Heart right ventricle (tissue), 16 donors: ENCODE results near the gene RBP3. TPM values are rescaled to one million over a fixed set of nuclear protein-coding genes. Genes with fewer than 3 reads are reported as not detected.

ENCODE experiments used
- ATAC-seq, 8 donors: fragments of 200-7000 bp; cut with Tn5 transposase; one replicate each; pipeline ENCODE4 v1.9.1; 2020; ENCODE audit warnings: mild to moderate bottlenecking in 8 of 8, moderate library complexity in 8 of 8, moderate number of reproducible peaks in 1 of 8
- DNase-seq, 2 donors: peaks; one replicate each; pipeline ENCODE4 v3.0.0-alpha.2; 2020
- H3K27ac ChIP-seq, 10 donors: fragments of 200-600 bp; sonication (generic) in 2 of 10; one replicate each; pipeline versions ENCODE4 v1.5.0 to v1.8.0; 2020 to 2022; ENCODE audit warnings: mild to moderate bottlenecking in 3 of 10
- H3K27me3 ChIP-seq, 7 donors: fragments of 200-600 bp; one replicate each; pipeline ENCODE4 v1.8.0; 2021 to 2022; ENCODE audit warnings: mild to moderate bottlenecking in 2 of 7
- H3K36me3 ChIP-seq, 9 donors: fragments of 200-600 bp; sonication (generic) in 1 of 9; one replicate each; pipeline versions ENCODE4 v1.5.0 to v1.8.0; 2020 to 2022; ENCODE audit warnings: mild to moderate bottlenecking in 2 of 9
- H3K4me1 ChIP-seq, 9 donors: fragments of 200-600 bp; sonication (generic) in 1 of 9; one replicate each; pipeline versions ENCODE4 v1.5.0 to v1.8.0; 2020 to 2022; ENCODE audit warnings: mild to moderate bottlenecking in 4 of 9
- H3K4me3 ChIP-seq, 10 donors: fragments of 200-600 bp; sonication (generic) in 2 of 10; one replicate each; pipeline versions ENCODE4 v1.5.0 to v1.8.0; 2020 to 2022; ENCODE audit warnings: mild to moderate bottlenecking in 7 of 10, moderate library complexity in 2 of 10
- H3K9me3 ChIP-seq, 11 donors: fragments of 200-600 bp in 10 of 11; sonication (generic) in 2 of 11; one replicate each; pipeline versions ENCODE4 v1.5.0 to v1.8.0; 2013 to 2022; ENCODE audit warnings: mild to moderate bottlenecking in 2 of 11, control low read depth in 1 of 11, moderate library complexity in 1 of 11
- CTCF ChIP-seq, 9 donors: fragments of 200-600 bp; sonication (generic) in 2 of 9; IDR thresholded peaks; one replicate each; pipeline versions ENCODE4 v1.5.0 to v1.8.0; 2021 to 2022; ENCODE audit warnings: antibody characterized with exemption in 9 of 9, mild to moderate bottlenecking in 5 of 9, moderate library complexity in 1 of 9
- WGBS, 2 donors: extraction: QIAGEN DNeasy Blood & Tissue Kit; methylation state at CpG; one replicate each; pipeline ENCODE4 v1.1.7; 2013; ENCODE audit warnings: inconsistent platforms in 1 of 2; 5-methylcytosine and 5-hydroxymethylcytosine counted together
- intact Hi-C, 10 donors: fragments of 100-400 bp; cut with DNase I; formaldehyde crosslinking; loops; one replicate each; pipeline versions ENCODE4 v1.11.1 to v1.14.2; 2022
- polyA plus RNA-seq, 2 donors: library from polyadenylated mRNA; stranded (reverse); fragments of 200-250 nt; gene quantifications; one replicate each; pipeline ENCODE4 v1.2.3, GENCODE V29; 2013
- total RNA-seq, 10 donors: library from RNA; stranded (reverse); fragmentation: NEBNext Ultra II Directional in 3 of 10; extraction: Animal tissue kit (Norgen Biotek cat#: 25700) in 3 of 10; gene quantifications; one replicate each; pipeline versions ENCODE4 v1.2.1 to v1.2.4, GENCODE V29; 2021 to 2023
- donor health status: Arrhythmogenic right ventricular cardiomyopathy.
- donor health status: ischemic (EF 13 %, LVEDD 7.1; RV severe dilation, severe dysfunction).
- donor health status: healthy with polysubstance abuse.
- donor health status: DM: no; HTN: yes; CAD: no.
- donor health status: DM: no; HTN: no; CAD: no.
- donor health status: ischemic (EF 25% LVEDD 6.9; RV normal size, moderate dysfunction).
- donor health status: ischemic (EF 25% LVEDD 5.7; RV mildly dilated, moderate dysfunction).
- donor health status: healthy.
- donor health status: DM: yes; HTN: yes; CAD: no.
- donor health status: Ischemic cardiomyopathy.
- donor health status: ischemic (EF 35%, LVEDD 5.7; RV mildly dilated, moderate dysfunction).
- donor health status: nonischemic (EF 11% LVEDD 7.7; RV severe dilation, severe dysfunction).
- donor health status: DM: yes; HTN: yes; CAD: no.
- donor health status: PGD.
- donor health status: ischemic (EF 29% LVEDD 5.4; RV normal size, mild dysfunction).
- donor health status: nonischemic (EF 23%, LVEDD 6.1; RV moderate dilation, normal function).

The RBP3 gene
- total and polyA plus RNA-seq, 12 donors = not detected

- 32 to 53% methylated on average over 4 of the region's 4 CpGs for WGBS, 2 donors
- H3K4me3 ChIP-seq = no peak overlapping the region
- ATAC-seq (peak; percentile 83 to 97 (median 90)), DNase-seq (peak; percentile 55 to 74)
- no peaks in the 10 kb centered on the region for H3K36me3 ChIP-seq
- H3K4me1 ChIP-seq = peaks cover 8 to 29% (median 15%) of the 10 kb centered on the region in 9 donors
- peaks cover 0 to 2% (median 0%) of the 10 kb centered on the region in 11 donors for H3K9me3 ChIP-seq
- no peaks in the 10 kb centered on the region for H3K27me3 ChIP-seq
- intact Hi-C loops = loop anchor here in 1 of 10 donors (2.0 kb wide), 1 partner anchor 18 kb away; the partner anchor contains the start of gene ZNF488
- TF ChIP-seq CTCF (IDR thresholded peaks at IDR 0.05) = no peak
- peak overlapping the region in 2 of 10 donors; percentile 37 to 64 for H3K27ac ChIP-seq
Observed at GRCh38 chr10:47402641-47403301, 54.6 kb downstream of the RBP3 start.

- ATAC-seq = peak in 2 of 8 donors; percentile 18 to 22
- DNase-seq = no peak
- H3K4me3 ChIP-seq = no peak overlapping the region
- WGBS, 2 donors = 61 to 65% methylated on average over 6 of the region's 6 CpGs
- H3K9me3 ChIP-seq = no peaks in the 10 kb centered on the region
- H3K27me3 ChIP-seq = no peaks in the 10 kb centered on the region
- H3K4me1 ChIP-seq = peaks cover 8 to 29% (median 15%) of the 10 kb centered on the region in 9 donors
- no peak overlapping the region for H3K27ac ChIP-seq
- TF ChIP-seq CTCF (IDR thresholded peaks at IDR 0.05) = no peak
- H3K36me3 ChIP-seq = no peaks in the 10 kb centered on the region
- intact Hi-C loops = loop anchor here in 1 of 10 donors (2.0 kb wide), 1 partner anchor 19 kb away; the partner anchor contains the start of gene ZNF488
Observed at GRCh38 chr10:47403446-47404318, 55.5 kb downstream of the RBP3 start.

- no peaks in the 10 kb centered on the region for H3K9me3 ChIP-seq
- intact Hi-C loops = no loop called here
- no peak for TF ChIP-seq CTCF (IDR thresholded peaks at IDR 0.05)
- no peak overlapping the region for H3K27ac ChIP-seq
- ATAC-seq (peak in 2 of 8 donors; percentile 24 to 48), DNase-seq (no peak)
- WGBS, 2 donors = 87 to 93% methylated on average over 6 of the region's 6 CpGs
- peaks cover 8 to 29% (median 15%) of the 10 kb centered on the region in 9 donors for H3K4me1 ChIP-seq
- no peaks in the 10 kb centered on the region for H3K27me3 ChIP-seq
- no peak overlapping the region for H3K4me3 ChIP-seq
- H3K36me3 ChIP-seq = no peaks in the 10 kb centered on the region
Observed at GRCh38 chr10:47404446-47404845, 56.3 kb downstream of the RBP3 start.

- no peak for DNase-seq
- Histone ChIP-seq H3K36me3 (no peaks in the 10 kb centered on the region), H3K9me3 (no peaks in the 10 kb centered on the region), H3K4me3 (no peak overlapping the region), H3K27ac (no peak overlapping the region), H3K4me1 (peaks cover 8 to 29% (median 15%) of the 10 kb centered on the region in 9 donors), H3K27me3 (no peaks in the 10 kb centered on the region)
- WGBS, 2 donors = 93 to 95% methylated on average over 2 of the region's 2 CpGs
- intact Hi-C loops = no loop called here
- no peak for ATAC-seq
- TF ChIP-seq CTCF (IDR thresholded peaks at IDR 0.05) = no peak
Observed at GRCh38 chr10:47404937-47405336, 56.8 kb downstream of the RBP3 start.
